ENCODE data around the gene GLI3. TPM values are rescaled to one million over a fixed set of nuclear protein-coding genes. Genes with fewer than 3 reads are reported as not detected.
A peak's percentile ranks its signal among the peaks of the same experiment; 100 is the strongest.

The GLI3 gene
- total RNA-seq, 1 donor from 2014 or later, result 126 TPM

- no peak for TF ChIP-seq CTCF (IDR thresholded peaks at IDR 0.05; ENCODE audit: unreplicated experiment)
- H3K4me3 Mint-ChIP-seq, result no peak overlapping the region
- H3K36me3 Mint-ChIP-seq, result peaks cover 4% of the 10 kb centered on the region
- H3K9me3 Mint-ChIP-seq, result no peaks in the 10 kb centered on the region
- H3K27ac Mint-ChIP-seq, result no peak overlapping the region
- H3K4me1 Mint-ChIP-seq, result peaks cover 63% of the 10 kb centered on the region
- no peaks in the 10 kb centered on the region for H3K27me3 Mint-ChIP-seq (ENCODE audit: low read depth)
- DNase-seq (ENCODE audit: low spot score in 2 of 2, unreplicated experiment in 2 of 2), result no peak
Observed at GRCh38 chr7:42084263-42084662, 152.7 kb downstream of the GLI3 start.

GRCh38 chr7:42083284-42083683 is 153.7 kb downstream of the GLI3 start:
- Mint-ChIP-seq H3K27me3 (ENCODE audit: low read depth) (no peaks in the 10 kb centered on the region), H3K9me3 (no peaks in the 10 kb centered on the region), H3K27ac (no peak overlapping the region), H3K4me1 (peaks cover 58% of the 10 kb centered on the region), H3K4me3 (no peak overlapping the region), H3K36me3 (peaks cover 4% of the 10 kb centered on the region)
- no peak for DNase-seq (ENCODE audit: low spot score in 2 of 2, unreplicated experiment in 2 of 2)
- no peak for TF ChIP-seq CTCF (IDR thresholded peaks at IDR 0.05; ENCODE audit: unreplicated experiment)

DNA sequence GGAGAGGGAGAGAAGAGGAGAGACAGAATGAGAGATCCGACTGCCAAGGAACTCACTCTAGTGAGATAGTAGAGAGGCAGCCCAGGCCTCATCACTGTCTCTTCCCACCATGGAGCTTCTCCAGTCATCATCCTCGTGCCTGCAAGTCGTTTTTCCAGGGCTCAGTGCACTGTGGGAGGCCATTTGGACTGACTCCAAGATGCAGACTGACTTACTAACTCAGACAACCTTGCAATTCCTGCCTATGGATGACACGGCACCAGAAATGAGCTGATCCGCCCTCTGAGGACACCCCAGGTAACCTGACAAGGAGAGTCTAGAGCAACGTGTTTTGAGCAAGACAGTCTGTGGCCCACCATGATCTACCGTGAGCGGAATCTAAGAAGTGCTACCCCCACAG is 154.9 kb downstream of the GLI3 start:
- no peak overlapping the region for H3K4me3 Mint-ChIP-seq
- DNase-seq (ENCODE audit: low spot score in 2 of 2, unreplicated experiment in 2 of 2), result no peak
- H3K27ac Mint-ChIP-seq, result peak overlapping the region; percentile 66
- H3K9me3 Mint-ChIP-seq, result no peaks in the 10 kb centered on the region
- TF ChIP-seq CTCF (IDR thresholded peaks at IDR 0.05; ENCODE audit: unreplicated experiment), result no peak
- H3K4me1 Mint-ChIP-seq, result peaks cover 55% of the 10 kb centered on the region
- H3K27me3 Mint-ChIP-seq (ENCODE audit: low read depth), result no peaks in the 10 kb centered on the region
- peaks cover 4% of the 10 kb centered on the region for H3K36me3 Mint-ChIP-seq

DNA sequence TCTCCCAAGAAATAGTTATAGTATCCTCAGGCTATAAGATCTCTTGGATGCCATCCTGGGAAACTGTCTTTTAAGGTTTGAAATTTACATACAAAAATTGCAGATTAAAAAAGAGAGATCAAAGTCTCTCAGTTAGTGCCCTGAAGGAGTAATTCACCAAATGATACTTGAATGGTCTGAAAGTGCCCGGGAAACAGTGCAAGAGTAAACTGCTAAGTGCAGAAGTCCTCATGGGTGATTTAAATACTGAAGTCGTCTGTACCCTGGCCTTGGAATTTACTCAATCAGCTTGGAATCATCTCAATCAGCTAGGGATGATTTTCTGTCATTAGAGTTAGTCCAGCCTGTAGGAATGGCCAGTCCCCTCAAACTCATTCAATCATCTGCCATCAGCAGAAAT is 155.3 kb downstream of the GLI3 start:
- Mint-ChIP-seq H3K4me1 (peaks cover 58% of the 10 kb centered on the region), H3K27me3 (ENCODE audit: low read depth) (no peaks in the 10 kb centered on the region), H3K36me3 (peaks cover 4% of the 10 kb centered on the region), H3K9me3 (no peaks in the 10 kb centered on the region), H3K4me3 (no peak overlapping the region), H3K27ac (peak overlapping the region; percentile 39)
- no peak for DNase-seq (ENCODE audit: low spot score in 2 of 2, unreplicated experiment in 2 of 2)
- no peak for TF ChIP-seq CTCF (IDR thresholded peaks at IDR 0.05; ENCODE audit: unreplicated experiment)

- no peak for TF ChIP-seq CTCF (IDR thresholded peaks at IDR 0.05; ENCODE audit: unreplicated experiment)
- H3K4me3 Mint-ChIP-seq, result no peak overlapping the region
- peaks cover 58% of the 10 kb centered on the region for H3K4me1 Mint-ChIP-seq
- peaks cover 4% of the 10 kb centered on the region for H3K36me3 Mint-ChIP-seq
- H3K27ac Mint-ChIP-seq, result peak overlapping the region; percentile 51
- H3K27me3 Mint-ChIP-seq (ENCODE audit: low read depth), result no peaks in the 10 kb centered on the region
- H3K9me3 Mint-ChIP-seq, result no peaks in the 10 kb centered on the region
- DNase-seq (ENCODE audit: low spot score in 2 of 2, unreplicated experiment in 2 of 2), result no peak
Observed at GRCh38 chr7:42080841-42081586, 156.0 kb downstream of the GLI3 start.

Measured in mesothelial cell of epicardium (in vitro differentiated cells).